GM18907 (cell line): ENCODE data around the gene PGAP2.
"Not testable (repeated sequence)": the region's sequence is repeated elsewhere in the genome, so short reads cannot be mapped to it uniquely, and the experiment has no call there.

Source experiments
- ATAC-seq: cut with Tn5 transposase; IDR thresholded peaks from one replicate; pipeline ENCODE4 v1.9.1; 2021; ENCODE audit warnings: mild to moderate bottlenecking, moderate library complexity; ENCODE audit not compliant: unreplicated experiment

PGAP2 gene

GRCh38 chr11:3854977-3855807, 46.8 kb downstream of the PGAP2 start, which contains the start of gene STIM1:
Gene STIM1, plus strand, starts transcription at chr11:3855664. Its CDS starts 607 bp downstream, at chr11:3856271.
- peak; percentile 69 for ATAC-seq

GRCh38 chr11:3855808-3856491, 47.6 kb downstream of the PGAP2 start:
- ATAC-seq: peak; percentile 29

- ATAC-seq: no peak
These were observed 48.6 kb downstream of the PGAP2 start for GRCh38 chr11:3856856-3857553.

GRCh38 chr11:3857628-3858027, 49.3 kb downstream of the PGAP2 start:
- no peak for ATAC-seq

- peak; percentile 33 for ATAC-seq
These were observed 51.1 kb downstream of the PGAP2 start for GRCh38 chr11:3859373-3859881.

GRCh38 chr11:3860375-3860774, 52.0 kb downstream of the PGAP2 start:
- ATAC-seq: no peak

GRCh38 chr11:3860898-3861393, 52.6 kb downstream of the PGAP2 start:
- not testable (repeated sequence) for ATAC-seq

GRCh38 chr11:3861683-3862082, 53.3 kb downstream of the PGAP2 start:
- no peak for ATAC-seq

GRCh38 chr11:3865388-3866193, 57.2 kb downstream of the PGAP2 start:
- ATAC-seq: peak; percentile 23

GRCh38 chr11:3866206-3866605, 57.8 kb downstream of the PGAP2 start:
- peak; percentile 38 for ATAC-seq

- ATAC-seq: no peak
These were observed 58.5 kb downstream of the PGAP2 start for GRCh38 chr11:3866836-3867208.

- ATAC-seq: peak; percentile 68
These were observed 59.1 kb downstream of the PGAP2 start for GRCh38 chr11:3867209-3868091.

GRCh38 chr11:3873712-3874349, 65.5 kb downstream of the PGAP2 start:
- ATAC-seq: no peak
